Right lobe of liver (tissue), 6 donors: ENCODE results near the gene EIF4G3. TPM values are rescaled to one million over a fixed set of nuclear protein-coding genes. Genes with fewer than 3 reads are reported as not detected.
A peak's percentile ranks its signal among the peaks of the same experiment; 100 is the strongest.

Source experiments
- ATAC-seq, 4 donors: fragments of 200-7000 bp; cut with Tn5 transposase; one replicate each; pipeline ENCODE4 v1.9.1; 2020; ENCODE audit warnings: mild to moderate bottlenecking in 4 of 4, moderate library complexity in 4 of 4
- DNase-seq, 3 donors: peaks; one replicate each; pipeline ENCODE4 v3.0.0-alpha.2; 2020
- H3K27ac ChIP-seq, 3 donors: fragments of 200-600 bp; one replicate each; pipeline ENCODE4 v1.8.0; 2022
- H3K27me3 ChIP-seq, 2 donors: fragments of 200-600 bp; one replicate each; pipeline ENCODE4 v1.8.0; 2022
- H3K36me3 ChIP-seq, 4 donors: fragments of 200-600 bp; sonication (generic) in 1 of 4; one replicate each; pipeline versions ENCODE4 v1.5.1 to v1.8.0; 2017 to 2022; ENCODE audit warnings: control low read depth in 1 of 4
- H3K4me1 ChIP-seq, 4 donors: fragments of 200-600 bp; sonication (generic) in 1 of 4; one replicate each; pipeline versions ENCODE4 v1.5.1 to v1.8.0; 2017 to 2022; ENCODE audit warnings: control low read depth in 1 of 4
- H3K4me3 ChIP-seq, 3 donors: fragments of 200-600 bp; one replicate each; pipeline ENCODE4 v1.8.0; 2022
- H3K9me3 ChIP-seq, 4 donors: fragments of 200-600 bp; sonication (generic) in 1 of 4; one replicate each; pipeline versions ENCODE4 v1.5.1 to v1.8.0; 2017 to 2022; ENCODE audit warnings: control low read depth in 1 of 4
- CTCF ChIP-seq, 4 donors: fragments of 200-600 bp in 3 of 4; fragments of 450-650 bp in 1 of 4; IDR thresholded peaks; one replicate each; pipeline versions ENCODE4 v1.5.1 to v1.8.0; 2016 to 2022; ENCODE audit warnings: antibody characterized with exemption in 4 of 4, mild to moderate bottlenecking in 2 of 4
- POLR2A ChIP-seq: fragments of 450-650 bp; IDR thresholded peaks from one replicate; pipeline ENCODE4 v1.6.1; 2017; ENCODE audit warnings: antibody characterized with exemption, mild to moderate bottlenecking
- WGBS: methylation state at CpG from one replicate; pipeline ENCODE4 v1.1.6; 2018; ENCODE audit warnings: low coverage, low lambda C conversion rate; ENCODE audit not compliant: insufficient coverage; ENCODE audit errors: missing lambda C conversion rate; 5-methylcytosine and 5-hydroxymethylcytosine counted together
- intact Hi-C, 2 donors: fragments of 100-400 bp; cut with DNase I; formaldehyde crosslinking; loops; one replicate each; pipeline versions ENCODE4 v1.11.2 to v1.14.1; 2022
- total RNA-seq, 6 experiments: library from RNA; depleted of rRNA in 2 of 6; stranded (reverse); fragments of >200 nt in 2 of 6; fragmentation: NEBNext Ultra II Directional in 3 of 6; extraction: Animal tissue kit (Norgen Biotek cat#: 25700) in 3 of 6; gene quantifications; one replicate each; pipeline versions ENCODE4 v1.1.0 to v1.2.4, GENCODE V29; 2016 to 2023
- donor health status: DM: no; HTN: yes; CAD: no.
- donor health status: DM: no; HTN: no; CAD: no.
- donor health status: DM: no; HTN: no; CAD: no.
- donor health status: DM: no; HTN: yes; CAD: no.
- donor health status: DM: no; HTN: yes; CAD: no.

Gene EIF4G3
- total RNA-seq, 6 experiments from 2014 or later = 14.4 to 29.9 (median 23.5) TPM

- H3K27me3 ChIP-seq = no peaks in the 10 kb centered on the region
- H3K27ac ChIP-seq = no peak overlapping the region
- no peak for TF ChIP-seq POLR2A
- TF ChIP-seq CTCF (IDR thresholded peaks at IDR 0.05) = no peak
- ATAC-seq (peak in 1 of 4 donors; percentile 17), DNase-seq (no peak)
- no peaks in the 10 kb centered on the region for H3K36me3 ChIP-seq
- intact Hi-C loops = no loop called here
- no peak overlapping the region for H3K4me3 ChIP-seq
- H3K9me3 ChIP-seq = no peaks in the 10 kb centered on the region
- H3K4me1 ChIP-seq = no peaks in the 10 kb centered on the region
These were observed 336.0 kb downstream of the EIF4G3 start for GRCh38 chr1:20840731-20841130.

- Histone ChIP-seq H3K27ac (no peak overlapping the region), H3K4me3 (no peak overlapping the region), H3K9me3 (no peaks in the 10 kb centered on the region), H3K36me3 (no peaks in the 10 kb centered on the region), H3K4me1 (no peaks in the 10 kb centered on the region), H3K27me3 (no peaks in the 10 kb centered on the region)
- ATAC-seq = no peak
- intact Hi-C loops = no loop called here
- TF ChIP-seq POLR2A = no peak
- no peak for TF ChIP-seq CTCF (IDR thresholded peaks at IDR 0.05)
- WGBS = 82% methylated on average over 4 of the region's 4 CpGs
- no peak for DNase-seq
These were observed 339.0 kb downstream of the EIF4G3 start for GRCh38 chr1:20837554-20838192.

- H3K36me3 ChIP-seq = no peaks in the 10 kb centered on the region
- ATAC-seq (no peak), DNase-seq (no peak)
- no peak overlapping the region for H3K4me3 ChIP-seq
- TF ChIP-seq POLR2A (no peak), CTCF (IDR thresholded peaks at IDR 0.05) (no peak)
- no peak overlapping the region for H3K27ac ChIP-seq
- 94% methylated on average over 4 of the region's 4 CpGs for WGBS
- H3K27me3 ChIP-seq = no peaks in the 10 kb centered on the region
- H3K4me1 ChIP-seq = no peaks in the 10 kb centered on the region
- intact Hi-C loops = no loop called here
- no peaks in the 10 kb centered on the region for H3K9me3 ChIP-seq
These were observed 340.5 kb downstream of the EIF4G3 start for GRCh38 chr1:20836230-20836629.

GRCh38 chr1:20834780-20835179 lies 341.9 kb downstream of the EIF4G3 start:
- H3K9me3 ChIP-seq = no peaks in the 10 kb centered on the region
- no peak overlapping the region for H3K4me3 ChIP-seq
- H3K27ac ChIP-seq = no peak overlapping the region
- TF ChIP-seq CTCF (IDR thresholded peaks at IDR 0.05) (no peak), POLR2A (no peak)
- no peaks in the 10 kb centered on the region for H3K27me3 ChIP-seq
- DNase-seq (no peak), ATAC-seq (no peak)
- H3K4me1 ChIP-seq = no peaks in the 10 kb centered on the region
- H3K36me3 ChIP-seq = no peaks in the 10 kb centered on the region
- intact Hi-C loops = no loop called here

GRCh38 chr1:20834192-20834591 lies 342.5 kb downstream of the EIF4G3 start:
- H3K36me3 ChIP-seq = peaks cover 0 to under 1% (median 0%) of the 10 kb centered on the region in 4 donors
- no peaks in the 10 kb centered on the region for H3K9me3 ChIP-seq
- TF ChIP-seq CTCF (IDR thresholded peaks at IDR 0.05) (no peak), POLR2A (no peak)
- ATAC-seq (no peak), DNase-seq (no peak)
- no peaks in the 10 kb centered on the region for H3K27me3 ChIP-seq
- WGBS = 100% methylated on average over 1 of the region's 1 CpG
- H3K4me3 ChIP-seq = no peak overlapping the region
- H3K4me1 ChIP-seq = no peaks in the 10 kb centered on the region
- intact Hi-C loops = no loop called here
- no peak overlapping the region for H3K27ac ChIP-seq
